HG03354 (cell line): ENCODE measurements around the gene ALG5.

ENCODE experiments used
- ATAC-seq: cut with Tn5 transposase; IDR thresholded peaks from one replicate; pipeline ENCODE4 v1.9.1; 2021; ENCODE audit warnings: mild to moderate bottlenecking; ENCODE audit not compliant: unreplicated experiment, poor library complexity, severe bottlenecking

The ALG5 gene

DNA sequence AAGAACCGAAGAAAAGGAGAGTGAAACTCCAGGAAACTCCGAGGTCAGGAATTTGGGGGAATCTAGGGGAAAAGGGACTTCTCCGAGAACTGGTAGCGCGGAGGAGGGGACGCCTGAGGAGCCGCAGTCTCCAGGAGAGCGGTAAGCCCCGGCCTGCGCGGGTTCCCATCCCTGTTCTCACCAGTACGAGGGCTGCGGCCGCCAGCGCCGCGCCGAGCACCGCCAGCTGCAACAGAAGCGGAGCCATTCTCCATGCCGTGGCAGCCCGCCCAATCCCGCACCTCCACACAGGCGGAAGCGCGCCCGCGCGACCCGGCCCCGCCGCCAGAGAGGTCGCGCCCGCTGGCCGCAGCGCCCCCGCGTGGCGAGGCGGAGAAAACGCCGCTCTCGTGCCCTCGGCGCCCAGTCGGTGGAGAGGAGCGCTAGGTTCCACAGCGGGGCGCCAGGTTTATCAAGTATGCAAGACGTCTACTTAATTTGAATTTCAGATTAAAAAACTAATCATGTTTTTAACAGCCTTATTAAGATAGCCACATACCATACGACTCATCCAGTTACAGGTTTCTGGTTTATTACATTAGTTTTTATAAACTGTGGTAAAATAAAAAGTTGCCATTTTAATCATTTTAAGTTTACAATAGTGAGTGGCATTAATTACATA is at the start of gene ALG5:
Gene ALG5 (minus strand): TSS at position 287 of the 661 bp plus-strand sequence. CDS start 40 bp downstream, at position 247.
- ATAC-seq: peak; percentile 70

GRCh38 chr13:37047846-37048245 is 48.7 kb upstream of the ALG5 start:
- ATAC-seq: no peak

DNA sequence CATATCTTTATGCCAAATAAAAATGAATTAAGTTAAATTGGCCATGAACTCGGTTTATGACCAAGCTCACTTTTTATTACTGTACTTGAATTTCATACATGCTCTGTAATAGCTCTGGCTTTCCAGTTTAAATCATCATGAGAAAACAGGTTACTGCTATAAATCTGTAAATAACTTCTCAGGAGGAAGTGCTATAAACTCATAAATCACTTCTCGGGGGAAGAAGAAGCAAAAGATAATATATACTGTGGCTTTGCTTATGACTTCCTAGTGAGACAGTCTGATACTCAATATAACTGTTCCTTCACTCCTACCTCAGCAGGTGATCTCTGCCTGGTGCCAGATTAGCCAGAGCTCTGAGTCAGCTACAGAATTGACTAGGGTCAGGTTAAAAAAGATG is 47.9 kb upstream of the ALG5 start:
- no peak for ATAC-seq

DNA sequence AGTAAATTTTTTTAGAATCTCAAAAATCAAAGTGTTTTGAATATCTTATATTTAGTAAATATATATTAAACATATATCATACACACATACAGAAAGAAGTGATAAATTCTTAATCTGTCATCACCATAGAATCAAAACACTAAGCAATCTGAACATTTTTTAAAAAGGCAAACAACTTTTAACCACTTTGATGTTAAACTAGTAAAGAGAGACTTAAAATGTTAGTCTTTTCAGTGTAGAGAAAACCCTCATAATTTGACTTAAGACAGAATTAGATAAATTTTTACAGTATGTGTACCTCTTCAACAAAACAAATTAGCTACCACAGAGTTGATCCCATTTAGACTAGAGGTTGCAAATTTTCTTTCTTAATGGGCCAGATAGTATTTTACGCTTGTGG is 46.9 kb upstream of the ALG5 start:
- no peak for ATAC-seq

GRCh38 chr13:37040789-37041188 is 41.6 kb upstream of the ALG5 start:
- no peak for ATAC-seq

DNA sequence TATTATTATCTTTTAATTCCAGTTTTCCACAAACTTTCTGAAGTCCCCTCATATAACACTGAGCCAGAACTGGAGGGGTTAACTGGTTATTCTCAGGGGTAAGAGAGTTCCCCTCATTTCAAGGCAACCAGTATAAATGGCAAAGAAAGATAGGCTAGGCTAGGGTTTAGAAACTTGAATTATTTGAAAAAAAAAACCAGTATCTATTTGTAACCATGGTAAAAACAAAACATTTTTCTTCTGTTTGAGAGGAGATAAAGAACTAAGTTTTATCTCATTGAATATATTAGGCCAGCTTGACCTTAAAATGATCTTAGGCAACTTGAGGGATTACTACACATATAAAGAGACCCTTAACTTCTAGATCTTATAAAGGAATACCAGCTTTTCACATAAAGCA is 40.8 kb upstream of the ALG5 start:
- no peak for ATAC-seq

- no peak for ATAC-seq
Measured at GRCh38 chr13:37037241-37037640, 38.1 kb upstream of the ALG5 start.

- ATAC-seq: no peak
Measured at GRCh38 chr13:37029617-37030016, 30.5 kb upstream of the ALG5 start.

GRCh38 chr13:37027639-37028038 is 28.5 kb upstream of the ALG5 start:
- no peak for ATAC-seq

GRCh38 chr13:37026771-37027170 is 27.6 kb upstream of the ALG5 start:
- ATAC-seq: no peak

- ATAC-seq: no peak
Measured at GRCh38 chr13:37023871-37024270, 24.7 kb upstream of the ALG5 start.

DNA sequence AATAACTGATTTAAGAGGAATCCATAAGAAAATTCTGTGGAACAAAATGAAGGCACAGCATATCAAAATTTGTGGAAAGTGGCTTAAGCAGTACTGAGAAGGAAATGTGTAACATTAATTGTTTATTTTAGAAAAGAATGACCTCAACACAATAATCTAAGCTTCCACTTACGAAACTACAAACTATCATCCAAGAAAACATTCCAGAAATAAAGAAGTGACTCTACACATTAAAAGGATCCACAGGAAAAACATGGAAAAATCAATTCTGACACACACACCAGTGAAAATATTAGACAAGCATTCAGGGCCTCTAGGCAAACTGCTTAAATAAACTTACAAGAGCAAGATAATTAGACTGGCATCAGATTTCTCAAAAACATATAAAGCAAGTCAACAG is 15.5 kb upstream of the ALG5 start:
- ATAC-seq: no peak

- ATAC-seq: no peak
Measured at GRCh38 chr13:37011788-37012187, 12.6 kb upstream of the ALG5 start.

- no peak for ATAC-seq
Measured at GRCh38 chr13:37011002-37011401, 11.9 kb upstream of the ALG5 start.

GRCh38 chr13:37010424-37010823 is 11.3 kb upstream of the ALG5 start:
- ATAC-seq: no peak

DNA sequence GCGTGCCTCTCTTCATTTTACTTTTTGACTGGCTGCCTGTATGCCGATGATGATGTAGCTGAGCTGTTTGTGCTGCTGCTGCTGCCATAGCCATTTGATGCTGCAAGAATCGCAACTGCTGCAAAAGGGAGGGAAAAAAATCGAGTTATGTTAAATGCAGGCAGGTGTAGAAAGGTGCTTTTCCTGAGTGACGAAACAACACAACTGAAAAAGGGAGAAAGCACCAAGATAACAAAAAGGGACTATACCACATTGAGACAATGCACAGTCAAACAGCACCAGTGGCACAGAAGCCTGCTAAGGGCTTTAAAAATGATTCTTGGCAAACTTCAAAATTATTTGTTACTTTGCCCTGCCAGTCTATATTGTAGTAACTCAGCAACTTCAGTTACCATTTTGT is 10.6 kb upstream of the ALG5 start:
- ATAC-seq: no peak

DNA sequence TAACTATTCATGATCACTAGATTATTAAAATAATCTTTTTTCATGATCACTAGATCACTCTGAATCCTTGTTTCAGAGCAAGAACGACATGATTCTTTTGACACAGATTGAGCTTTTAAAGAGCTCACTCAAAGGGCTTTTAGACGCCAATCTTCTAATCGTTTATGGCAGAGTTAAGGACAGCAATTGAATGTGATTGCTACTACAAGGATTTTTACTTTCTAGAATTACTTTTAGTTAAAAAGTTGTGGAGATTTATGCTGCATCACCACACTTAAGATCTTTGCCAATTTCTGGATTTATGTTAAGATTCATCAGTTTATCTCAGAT is 2.7 kb upstream of the ALG5 start:
- ATAC-seq: no peak

DNA sequence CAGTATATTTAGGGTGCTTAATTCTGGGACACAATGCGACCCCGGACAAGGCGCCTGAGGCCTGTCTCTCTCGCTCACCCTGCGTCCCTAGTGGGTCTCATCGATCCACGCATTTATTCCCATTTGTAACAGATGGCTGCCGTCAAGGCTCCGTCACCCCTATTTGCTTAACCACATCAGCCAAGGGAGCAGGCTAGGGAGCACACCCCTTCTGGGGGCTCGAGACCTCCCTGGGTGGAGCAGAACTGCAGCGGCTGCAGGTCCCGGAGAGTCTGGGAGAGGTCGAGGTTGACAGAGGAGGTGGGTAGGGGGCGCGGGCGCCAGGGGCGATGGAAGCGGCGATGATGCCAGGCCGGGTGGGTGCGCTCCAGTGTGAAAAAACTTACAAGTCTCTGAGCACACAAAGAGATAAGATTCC is 507 bp downstream of the ALG5 start:
- ATAC-seq: peak; percentile 10

DNA sequence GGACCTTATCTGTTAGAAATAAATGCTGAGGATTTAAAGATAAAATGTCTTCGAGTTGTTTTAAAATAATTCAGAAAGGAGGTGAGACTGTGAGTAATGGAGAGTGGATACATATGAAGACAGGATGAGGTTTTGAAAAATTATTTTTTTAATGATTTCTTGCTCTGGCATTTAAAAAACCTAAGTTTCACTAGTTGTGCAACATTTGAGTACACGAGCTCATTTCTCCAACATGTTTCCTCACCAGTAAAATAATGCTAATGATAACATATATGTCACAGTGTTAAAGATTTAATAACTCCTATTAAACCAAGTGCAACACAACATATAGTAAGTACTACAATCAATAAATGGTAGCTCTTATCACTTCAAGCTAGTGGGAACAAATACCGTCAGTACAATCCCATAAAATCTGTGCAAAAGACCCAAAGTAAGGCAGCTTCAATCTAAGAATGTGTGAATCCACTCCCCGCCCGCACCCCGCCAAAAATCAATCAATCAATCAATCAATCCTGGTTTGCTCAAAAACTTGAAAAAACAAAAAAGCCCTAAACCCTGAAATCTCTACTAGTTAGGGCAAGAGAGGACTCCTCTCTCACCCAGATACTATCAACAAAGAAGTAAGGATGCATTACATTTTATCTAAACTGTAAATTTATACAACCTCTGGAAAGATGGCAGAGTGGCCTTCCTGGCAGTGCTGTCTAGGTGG is 1.3 kb downstream of the ALG5 start:
- ATAC-seq: no peak

- ATAC-seq: no peak
Measured at GRCh38 chr13:36992362-36992761, 6.8 kb downstream of the ALG5 start.

DNA sequence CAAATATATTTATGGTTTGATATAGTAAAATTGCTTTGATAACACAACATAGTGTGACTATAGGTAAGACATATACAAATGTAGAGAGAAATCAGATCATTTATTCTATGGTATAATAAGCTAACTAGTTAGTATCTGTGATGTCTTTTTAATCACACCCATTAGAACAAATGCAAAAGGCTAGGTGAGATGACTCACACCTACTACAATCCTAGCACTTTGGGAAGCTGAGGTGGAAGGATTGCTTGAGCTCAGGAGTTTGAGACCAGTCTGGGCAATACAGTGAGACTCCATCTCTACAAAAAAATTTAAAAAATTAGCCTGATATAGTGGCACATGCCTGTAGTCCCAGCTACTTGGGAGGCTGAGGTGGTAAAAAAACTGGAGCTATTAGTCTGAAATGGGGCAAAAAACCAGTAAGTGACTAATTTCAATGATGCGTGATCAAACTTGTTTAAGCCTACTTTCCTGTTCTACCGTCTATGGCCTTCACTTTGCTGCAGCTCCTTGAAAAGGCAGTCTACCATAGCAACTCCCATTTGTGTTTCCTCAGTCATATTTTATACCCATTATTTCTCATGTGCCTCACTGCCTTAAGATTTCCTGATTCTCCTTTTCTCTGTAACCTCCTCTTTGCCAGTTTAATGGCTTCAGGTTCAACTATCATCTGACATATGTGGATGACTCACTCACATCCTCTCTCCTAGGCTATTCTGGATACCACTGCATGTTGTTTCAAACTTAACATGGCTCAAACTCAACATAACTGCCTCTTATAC is 12.5 kb downstream of the ALG5 start:
- no peak for ATAC-seq
